HL-60 (cell line): ENCODE data around the gene CST5.
"Not testable (repeated sequence)": the region's sequence is repeated elsewhere in the genome, so short reads cannot be mapped to it uniquely, and the experiment has no call there.

Experiments
- DNase-seq, 2 experiments: peaks; one replicate each; pipeline ENCODE4 v3.0.0-alpha.2; 2010 to 2020; ENCODE audit warnings: low read depth in 1 of 2, low spot score in 1 of 2
- H3K27ac ChIP-seq: fragments of 250-450 bp; sonication (Bioruptor Pico); replicated peaks from 2 replicates; pipeline ENCODE4 v1.5.1; 2020; ENCODE audit warnings: mild to moderate bottlenecking, moderate library complexity
- H3K27me3 ChIP-seq: fragments of 250-450 bp; sonication (Bioruptor Pico); 2 replicates; pipeline ENCODE4 v1.5.1; 2021; ENCODE audit warnings: mild to moderate bottlenecking, moderate library complexity; ENCODE audit not compliant: insufficient read depth, poor library complexity, severe bottlenecking
- H3K4me3 ChIP-seq: replicated peaks from 2 replicates; pipeline ENCODE4 v1.5.1; 2011; ENCODE audit warnings: mild to moderate bottlenecking, control low read depth, low read length; ENCODE audit not compliant: insufficient read depth
- GABPA ChIP-seq: IDR thresholded peaks from 2 replicates; pipeline ENCODE4 v1.6.1; 2012; ENCODE audit warnings: low read depth
- POLR2AphosphoS5 ChIP-seq: IDR thresholded peaks from 2 replicates; pipeline ENCODE4 v1.6.1; 2012; ENCODE audit warnings: low read depth
- SPI1 ChIP-seq: IDR thresholded peaks from 2 replicates; pipeline ENCODE4 v1.6.1; 2012; ENCODE audit warnings: low read depth, mild to moderate bottlenecking, borderline replicate concordance
- TF ChIP-seq, protein P1 (sequence below): IDR thresholded peaks from 2 replicates; pipeline ENCODE4 v1.6.1; 2012; ENCODE audit warnings: low read depth; ENCODE audit not compliant: insufficient replicate concordance
- TF ChIP-seq, protein P2 (sequence below): IDR thresholded peaks from one replicate; pipeline ENCODE4 v1.5.1; 2011; ENCODE audit warnings: low read length, control low read depth, inconsistent platforms; ENCODE audit not compliant: insufficient read depth

Gene CST5

DNA sequence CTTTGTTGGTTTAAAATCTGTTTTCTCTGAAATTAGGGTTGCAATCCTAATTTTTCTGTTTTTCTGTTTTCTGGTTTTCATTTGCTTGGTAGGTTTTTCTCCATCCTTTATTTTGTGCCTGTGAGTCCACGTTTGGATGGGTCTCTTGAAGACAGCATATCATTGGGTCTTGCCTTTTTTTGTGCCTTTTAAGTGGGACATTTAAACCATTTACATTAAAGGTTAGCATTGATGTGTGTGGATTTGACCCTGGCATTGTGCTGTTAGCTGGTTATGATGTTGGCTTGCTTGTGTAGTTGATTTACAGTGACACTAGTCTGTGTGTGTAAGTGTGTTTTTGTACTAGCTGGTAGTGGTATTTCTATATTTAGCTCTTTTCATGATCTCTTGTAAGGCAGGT lies 28.0 kb upstream of the CST5 start:
- TF ChIP-seq POLR2AphosphoS5 (no peak), GABPA (no peak), SPI1 (no peak)
- TF ChIP-seq, protein P1, sequence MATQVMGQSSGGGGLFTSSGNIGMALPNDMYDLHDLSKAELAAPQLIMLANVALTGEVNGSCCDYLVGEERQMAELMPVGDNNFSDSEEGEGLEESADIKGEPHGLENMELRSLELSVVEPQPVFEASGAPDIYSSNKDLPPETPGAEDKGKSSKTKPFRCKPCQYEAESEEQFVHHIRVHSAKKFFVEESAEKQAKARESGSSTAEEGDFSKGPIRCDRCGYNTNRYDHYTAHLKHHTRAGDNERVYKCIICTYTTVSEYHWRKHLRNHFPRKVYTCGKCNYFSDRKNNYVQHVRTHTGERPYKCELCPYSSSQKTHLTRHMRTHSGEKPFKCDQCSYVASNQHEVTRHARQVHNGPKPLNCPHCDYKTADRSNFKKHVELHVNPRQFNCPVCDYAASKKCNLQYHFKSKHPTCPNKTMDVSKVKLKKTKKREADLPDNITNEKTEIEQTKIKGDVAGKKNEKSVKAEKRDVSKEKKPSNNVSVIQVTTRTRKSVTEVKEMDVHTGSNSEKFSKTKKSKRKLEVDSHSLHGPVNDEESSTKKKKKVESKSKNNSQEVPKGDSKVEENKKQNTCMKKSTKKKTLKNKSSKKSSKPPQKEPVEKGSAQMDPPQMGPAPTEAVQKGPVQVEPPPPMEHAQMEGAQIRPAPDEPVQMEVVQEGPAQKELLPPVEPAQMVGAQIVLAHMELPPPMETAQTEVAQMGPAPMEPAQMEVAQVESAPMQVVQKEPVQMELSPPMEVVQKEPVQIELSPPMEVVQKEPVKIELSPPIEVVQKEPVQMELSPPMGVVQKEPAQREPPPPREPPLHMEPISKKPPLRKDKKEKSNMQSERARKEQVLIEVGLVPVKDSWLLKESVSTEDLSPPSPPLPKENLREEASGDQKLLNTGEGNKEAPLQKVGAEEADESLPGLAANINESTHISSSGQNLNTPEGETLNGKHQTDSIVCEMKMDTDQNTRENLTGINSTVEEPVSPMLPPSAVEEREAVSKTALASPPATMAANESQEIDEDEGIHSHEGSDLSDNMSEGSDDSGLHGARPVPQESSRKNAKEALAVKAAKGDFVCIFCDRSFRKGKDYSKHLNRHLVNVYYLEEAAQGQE = no peak
- TF ChIP-seq, protein P2, sequence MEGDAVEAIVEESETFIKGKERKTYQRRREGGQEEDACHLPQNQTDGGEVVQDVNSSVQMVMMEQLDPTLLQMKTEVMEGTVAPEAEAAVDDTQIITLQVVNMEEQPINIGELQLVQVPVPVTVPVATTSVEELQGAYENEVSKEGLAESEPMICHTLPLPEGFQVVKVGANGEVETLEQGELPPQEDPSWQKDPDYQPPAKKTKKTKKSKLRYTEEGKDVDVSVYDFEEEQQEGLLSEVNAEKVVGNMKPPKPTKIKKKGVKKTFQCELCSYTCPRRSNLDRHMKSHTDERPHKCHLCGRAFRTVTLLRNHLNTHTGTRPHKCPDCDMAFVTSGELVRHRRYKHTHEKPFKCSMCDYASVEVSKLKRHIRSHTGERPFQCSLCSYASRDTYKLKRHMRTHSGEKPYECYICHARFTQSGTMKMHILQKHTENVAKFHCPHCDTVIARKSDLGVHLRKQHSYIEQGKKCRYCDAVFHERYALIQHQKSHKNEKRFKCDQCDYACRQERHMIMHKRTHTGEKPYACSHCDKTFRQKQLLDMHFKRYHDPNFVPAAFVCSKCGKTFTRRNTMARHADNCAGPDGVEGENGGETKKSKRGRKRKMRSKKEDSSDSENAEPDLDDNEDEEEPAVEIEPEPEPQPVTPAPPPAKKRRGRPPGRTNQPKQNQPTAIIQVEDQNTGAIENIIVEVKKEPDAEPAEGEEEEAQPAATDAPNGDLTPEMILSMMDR = no peak
- H3K27ac ChIP-seq = no peak overlapping the region
- no peaks in the 10 kb centered on the region for H3K27me3 ChIP-seq
- DNase-seq = no peak
- H3K4me3 ChIP-seq = no peak overlapping the region

DNA sequence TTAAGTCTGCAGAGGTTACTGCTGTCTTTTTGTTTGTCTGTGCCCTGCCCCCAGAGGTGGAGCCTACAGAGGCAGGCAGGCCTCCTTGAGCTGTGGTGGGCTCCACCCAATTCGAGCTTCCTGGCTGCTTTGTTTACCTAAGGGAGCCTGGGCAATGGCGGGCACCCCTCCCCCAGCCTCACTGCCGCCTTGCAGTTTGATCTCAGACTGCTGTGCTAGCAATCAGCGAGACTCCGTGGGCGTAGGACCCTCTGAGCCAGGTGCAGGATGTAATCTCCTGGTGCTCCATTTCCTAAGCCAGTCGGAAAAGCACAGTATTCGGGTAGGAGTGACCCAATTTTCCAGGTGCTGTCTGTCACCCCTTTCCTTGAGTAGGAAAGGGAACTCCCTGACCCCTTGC lies 22.8 kb upstream of the CST5 start:
- not testable (repeated sequence) for H3K4me3 ChIP-seq, DNase-seq, H3K27ac ChIP-seq, H3K27me3 ChIP-seq

DNA sequence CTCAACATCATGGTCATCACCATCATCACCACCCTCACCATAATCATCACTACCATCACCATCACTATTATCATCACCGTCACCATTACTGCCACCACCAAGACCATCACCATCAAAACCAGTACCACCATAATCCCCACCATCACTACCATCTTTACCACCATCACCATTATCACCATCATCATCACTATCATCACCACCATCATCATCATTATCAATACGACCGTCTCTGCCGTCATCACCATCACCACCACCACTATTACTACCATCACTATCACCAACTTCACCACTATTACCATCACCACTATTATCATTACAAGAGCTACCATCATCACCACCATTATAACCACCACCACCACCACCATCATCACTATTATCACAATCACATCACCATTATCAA lies 11.3 kb upstream of the CST5 start:
- DNase-seq, H3K4me3 ChIP-seq, H3K27ac ChIP-seq, H3K27me3 ChIP-seq: not testable (repeated sequence)

DNA sequence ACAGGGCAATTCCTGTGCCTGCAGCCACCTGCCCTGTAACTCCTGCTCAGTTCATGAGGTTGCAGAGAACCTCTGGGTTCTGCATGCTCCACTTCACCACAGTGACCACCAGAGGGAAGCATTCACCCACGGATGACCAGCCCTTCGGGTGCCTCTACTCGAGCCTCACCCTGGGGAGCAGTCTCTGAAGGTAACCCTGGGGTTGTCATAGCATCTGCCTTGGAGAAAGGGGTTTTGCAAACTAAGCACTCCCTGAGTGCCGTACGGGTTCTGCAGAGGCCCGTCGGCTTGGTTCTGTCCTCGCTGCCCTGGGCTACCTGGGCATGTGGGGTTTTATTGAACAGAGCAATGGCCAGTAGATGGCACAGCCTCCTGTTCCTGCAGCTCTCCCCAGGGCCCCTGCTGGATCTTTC lies 10.2 kb upstream of the CST5 start:
- H3K27me3 ChIP-seq = peaks cover 2% of the 10 kb centered on the region
- no peak overlapping the region for H3K27ac ChIP-seq
- peak; percentile 34 to 73 for DNase-seq
- no peak overlapping the region for H3K4me3 ChIP-seq
- no peak for TF ChIP-seq SPI1
- TF ChIP-seq, protein P1 = no peak
- TF ChIP-seq POLR2AphosphoS5 = no peak
- TF ChIP-seq, protein P2 = peak; percentile 79
- TF ChIP-seq GABPA = no peak

DNA sequence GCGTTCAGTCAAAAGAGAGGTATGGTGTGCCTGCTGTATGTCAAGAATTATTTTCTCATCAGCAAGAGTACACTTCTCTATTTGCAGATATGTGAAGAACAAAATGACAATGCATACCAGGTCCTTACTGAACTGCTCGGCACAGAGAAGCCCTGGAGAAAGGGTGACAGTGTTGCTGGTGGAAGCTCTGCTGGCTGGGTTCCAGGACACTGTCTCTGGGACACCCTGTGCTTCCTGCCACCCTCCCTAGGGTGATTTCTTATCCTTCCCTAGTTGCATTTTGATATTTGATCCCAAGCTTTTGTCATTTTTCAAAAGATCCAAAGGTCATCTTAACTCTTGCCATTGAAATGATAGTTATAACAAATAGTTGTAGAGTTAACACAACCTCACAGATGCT lies 8.3 kb upstream of the CST5 start:
- DNase-seq = no peak
- TF ChIP-seq GABPA = no peak
- TF ChIP-seq, protein P2 = no peak
- no peak overlapping the region for H3K4me3 ChIP-seq
- no peaks in the 10 kb centered on the region for H3K27me3 ChIP-seq
- no peak overlapping the region for H3K27ac ChIP-seq
